Measurements from ENCODE around the gene FAM171A1. TPM values are rescaled to one million over a fixed set of nuclear protein-coding genes. Genes with fewer than 3 reads are reported as not detected.

Gene FAM171A1
- total and polyA plus RNA-seq, 2 donors (not counting 3 experiments of a cell fraction or from before 2014, with no cell fraction given): 56.3 to 75.8 TPM

DNA sequence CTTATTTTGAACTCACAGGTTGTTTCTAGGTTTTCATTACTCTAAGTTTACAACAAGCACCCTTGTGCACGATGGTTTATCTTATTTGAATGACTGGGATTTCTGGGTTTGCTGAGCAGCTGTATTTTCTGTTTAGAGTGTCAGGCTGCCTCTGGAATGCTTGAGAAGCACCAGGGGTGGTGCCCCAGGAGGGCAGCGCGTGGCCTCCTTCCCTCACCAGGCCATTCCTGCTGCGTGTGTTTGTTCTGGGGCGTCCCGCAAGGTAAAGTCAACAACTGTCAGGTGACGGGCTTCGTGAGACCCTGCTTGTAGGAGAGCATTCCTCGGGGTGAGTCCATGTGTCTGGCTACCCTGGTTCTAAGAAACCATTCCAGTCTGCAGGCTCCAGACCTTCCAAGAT lies 54.9 kb downstream of the FAM171A1 start:
- Histone ChIP-seq H2AFZ (ENCODE audit: low read depth, low read length) (no peak overlapping the region), H3K79me2 (ENCODE audit: control insufficient read depth, insufficient read depth, low read length) (peaks cover 67% of the 10 kb centered on the region), H3K36me3 (ENCODE audit: control insufficient read depth in 2 of 2, extremely low read depth in 1 of 2, insufficient read depth in 2 of 2, low read length in 2 of 2) (no peaks in the 10 kb centered on the region), H3K9ac (replicated peaks; ENCODE audit: extremely low read depth, insufficient read depth, low read length) (no peak overlapping the region), H3K4me2 (ENCODE audit: insufficient read depth, low read length) (no peak overlapping the region), H3K27ac (ENCODE audit: insufficient read depth, low read depth, low read length) (no peak overlapping the region), H4K20me1 (replicated peaks; ENCODE audit: control insufficient read depth, extremely low read depth, insufficient read depth, low read length) (no peaks in the 10 kb centered on the region), H3K4me3 (replicated peaks in 1 of 3; ENCODE audit: insufficient read depth in 1 of 3, low read depth in 1 of 3, low read length in 3 of 3) (no peak overlapping the region), H3K9me3 (replicated peaks; ENCODE audit: control insufficient read depth, insufficient read depth, low read length) (no peaks in the 10 kb centered on the region), H3K9me1 (replicated peaks; ENCODE audit: control insufficient read depth, extremely low read depth, insufficient read depth, low read length) (no peaks in the 10 kb centered on the region), H3K4me1 (ENCODE audit: control insufficient read depth, extremely low read depth, insufficient read depth, low read length) (peaks cover 34% of the 10 kb centered on the region), H3K27me3 (ENCODE audit: control insufficient read depth in 2 of 2, insufficient read depth in 2 of 2, low read length in 2 of 2) (no peaks in the 10 kb centered on the region)
- ChIA-PET POLR2A (interaction anchor here (0.6 kb wide), 1 partner anchor 15 kb away, joined by 12 read pairs; no protein-coding TSS in a partner anchor), CTCF (interaction anchor here (1.1 kb wide), 1 partner anchor 55 kb away, joined by 4 read pairs; the partner anchor contains the start of gene FAM171A1)
- TF ChIP-seq EZH2 (IDR thresholded peaks at IDR 0.05; ENCODE audit: borderline replicate concordance, low read depth, low read length, severe bottlenecking): no peak
- TF ChIP-seq, protein P1, sequence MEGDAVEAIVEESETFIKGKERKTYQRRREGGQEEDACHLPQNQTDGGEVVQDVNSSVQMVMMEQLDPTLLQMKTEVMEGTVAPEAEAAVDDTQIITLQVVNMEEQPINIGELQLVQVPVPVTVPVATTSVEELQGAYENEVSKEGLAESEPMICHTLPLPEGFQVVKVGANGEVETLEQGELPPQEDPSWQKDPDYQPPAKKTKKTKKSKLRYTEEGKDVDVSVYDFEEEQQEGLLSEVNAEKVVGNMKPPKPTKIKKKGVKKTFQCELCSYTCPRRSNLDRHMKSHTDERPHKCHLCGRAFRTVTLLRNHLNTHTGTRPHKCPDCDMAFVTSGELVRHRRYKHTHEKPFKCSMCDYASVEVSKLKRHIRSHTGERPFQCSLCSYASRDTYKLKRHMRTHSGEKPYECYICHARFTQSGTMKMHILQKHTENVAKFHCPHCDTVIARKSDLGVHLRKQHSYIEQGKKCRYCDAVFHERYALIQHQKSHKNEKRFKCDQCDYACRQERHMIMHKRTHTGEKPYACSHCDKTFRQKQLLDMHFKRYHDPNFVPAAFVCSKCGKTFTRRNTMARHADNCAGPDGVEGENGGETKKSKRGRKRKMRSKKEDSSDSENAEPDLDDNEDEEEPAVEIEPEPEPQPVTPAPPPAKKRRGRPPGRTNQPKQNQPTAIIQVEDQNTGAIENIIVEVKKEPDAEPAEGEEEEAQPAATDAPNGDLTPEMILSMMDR (IDR thresholded peaks at IDR 0.05; ENCODE audit: extremely low read depth in 1 of 2, insufficient read depth in 1 of 2, low read depth in 1 of 2, low read length in 2 of 2): no peak
- no peak for TF ChIP-seq GATA2 (IDR thresholded peaks at IDR 0.05; ENCODE audit: insufficient read depth, insufficient read length, low read depth, low read length)
- TF ChIP-seq MYC (IDR thresholded peaks at IDR 0.05; ENCODE audit: low read depth, low read length): no peak
- DNase-seq (ENCODE audit: low read depth, low spot score) (no peak), FAIRE-seq (no peak)
- intact Hi-C loops (cut with micrococcal nuclease): no loop called here
- dilution Hi-C loops (cut with MboI; ENCODE audit: extremely low pct_ligation_motif_present, low sequenced_read_pairs): no loop called here
- no TSS peak for BruUV-seq (replicated peaks)

DNA sequence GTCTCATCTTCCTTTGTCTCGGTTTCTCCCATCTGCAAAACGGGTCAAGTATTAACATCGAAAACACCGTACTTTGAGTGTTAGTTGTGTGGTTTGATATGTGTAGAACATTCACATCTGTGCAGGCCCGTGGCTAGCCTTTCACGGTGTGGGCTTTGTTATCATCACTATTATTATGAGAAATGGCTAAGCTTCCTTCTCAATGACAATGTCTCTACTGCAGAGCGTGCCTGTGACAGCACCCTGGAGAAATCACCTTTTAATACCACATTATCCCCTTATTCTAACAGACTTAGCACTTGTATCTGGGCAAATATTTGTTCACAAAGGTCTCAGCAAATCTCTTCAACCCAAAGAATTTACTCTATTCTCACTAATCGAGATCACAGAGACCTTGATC lies 55.8 kb downstream of the FAM171A1 start:
- POLR2A ChIA-PET: interaction anchor here (0.6 kb wide), 1 partner anchor 16 kb away, joined by 12 read pairs; no protein-coding TSS in a partner anchor

More for the DNA sequence above, 55.8 kb downstream of the FAM171A1 start:
- Histone ChIP-seq H3K4me1 (ENCODE audit: control insufficient read depth, extremely low read depth, insufficient read depth, low read length) (peaks cover 34% of the 10 kb centered on the region), H3K9ac (replicated peaks; ENCODE audit: extremely low read depth, insufficient read depth, low read length) (no peak overlapping the region), H2AFZ (ENCODE audit: low read depth, low read length) (no peak overlapping the region), H3K27me3 (ENCODE audit: control insufficient read depth in 2 of 2, insufficient read depth in 2 of 2, low read length in 2 of 2) (no peaks in the 10 kb centered on the region), H3K36me3 (ENCODE audit: control insufficient read depth in 2 of 2, extremely low read depth in 1 of 2, insufficient read depth in 2 of 2, low read length in 2 of 2) (no peaks in the 10 kb centered on the region), H4K20me1 (replicated peaks; ENCODE audit: control insufficient read depth, extremely low read depth, insufficient read depth, low read length) (no peaks in the 10 kb centered on the region), H3K9me3 (replicated peaks; ENCODE audit: control insufficient read depth, insufficient read depth, low read length) (no peaks in the 10 kb centered on the region), H3K27ac (ENCODE audit: insufficient read depth, low read depth, low read length) (no peak overlapping the region), H3K79me2 (ENCODE audit: control insufficient read depth, insufficient read depth, low read length) (peaks cover 70% of the 10 kb centered on the region), H3K9me1 (replicated peaks; ENCODE audit: control insufficient read depth, extremely low read depth, insufficient read depth, low read length) (no peaks in the 10 kb centered on the region), H3K4me2 (ENCODE audit: insufficient read depth, low read length) (no peak overlapping the region), H3K4me3 (replicated peaks in 1 of 3; ENCODE audit: insufficient read depth in 1 of 3, low read depth in 1 of 3, low read length in 3 of 3) (no peak overlapping the region)
- DNase-seq (ENCODE audit: low read depth, low spot score) (no peak), FAIRE-seq (no peak)
- no TSS peak for BruUV-seq (replicated peaks)
- TF ChIP-seq POLR2AphosphoS5 (IDR thresholded peaks at IDR 0.05; ENCODE audit: insufficient read depth, low read depth, low read length) (no peak), JUN (IDR thresholded peaks at IDR 0.05; ENCODE audit: borderline replicate concordance, insufficient read depth, insufficient read length, low read depth) (no peak), GATA2 (IDR thresholded peaks at IDR 0.05; ENCODE audit: insufficient read depth, insufficient read length, low read depth, low read length) (no peak), MYC (IDR thresholded peaks at IDR 0.05; ENCODE audit: low read depth, low read length) (no peak), EZH2 (IDR thresholded peaks at IDR 0.05; ENCODE audit: borderline replicate concordance, low read depth, low read length, severe bottlenecking) (no peak), POLR2A (IDR thresholded peaks at IDR 0.05; ENCODE audit: low read depth, low read length) (no peak), FOS (IDR thresholded peaks at IDR 0.05; ENCODE audit: borderline replicate concordance, insufficient read depth, low read length) (no peak)
- TF ChIP-seq, protein P1 (IDR thresholded peaks at IDR 0.05; ENCODE audit: extremely low read depth in 1 of 2, insufficient read depth in 1 of 2, low read depth in 1 of 2, low read length in 2 of 2): no peak
- TF ChIP-seq, protein P2, sequence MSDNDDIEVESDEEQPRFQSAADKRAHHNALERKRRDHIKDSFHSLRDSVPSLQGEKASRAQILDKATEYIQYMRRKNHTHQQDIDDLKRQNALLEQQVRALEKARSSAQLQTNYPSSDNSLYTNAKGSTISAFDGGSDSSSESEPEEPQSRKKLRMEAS (IDR thresholded peaks at IDR 0.05; ENCODE audit: insufficient read depth, insufficient read length): no peak
- dilution Hi-C loops (cut with MboI; ENCODE audit: extremely low pct_ligation_motif_present, low sequenced_read_pairs) (no loop called here), intact Hi-C loops (cut with micrococcal nuclease) (no loop called here)
- CTCF ChIA-PET: interaction anchor here (1.2 kb wide), 1 partner anchor 23 kb away, joined by 3 read pairs; no protein-coding TSS in a partner anchor

Data from endothelial cell of umbilical vein (primary cell).